K562 (cell line): ENCODE results near the gene LENEP. TPM values are rescaled to one million over a fixed set of nuclear protein-coding genes. Genes with fewer than 3 reads are reported as not detected.

Source experiments
- BRCA1 ChIP-seq, 2 experiments: fragments of 450-650 bp in 1 of 2; sonication (generic) in 1 of 2; formaldehyde crosslinking in 1 of 2; IDR thresholded peaks; 2 replicates each; pipeline versions ENCODE4 v1.5.0 to v1.6.1; 2017 to 2020; ENCODE audit warnings: mild to moderate bottlenecking in 1 of 2, missing genetic modification reagents in 1 of 2
- BRD9 ChIP-seq: fragments of 450-650 bp; IDR thresholded peaks from 2 replicates; pipeline ENCODE4 v1.6.1; 2018; ENCODE audit warnings: low read depth; ENCODE audit not compliant: partially characterized antibody
- CCAR2 ChIP-seq: fragments of 200-400 bp; formaldehyde crosslinking; IDR thresholded peaks from 2 replicates; pipeline ENCODE4 v1.6.1; 2017; ENCODE audit warnings: mild to moderate bottlenecking, low read depth, low read length
- CEBPG ChIP-seq, 3 experiments: fragments of 200-800 bp in 1 of 3; sonication (Bioruptor generic) in 1 of 3; sonication (generic) in 1 of 3; formaldehyde crosslinking in 1 of 3; IDR thresholded peaks in 2 of 3; conservative IDR thresholded peaks in 1 of 3; 2 replicates each; pipeline versions ENCODE4 v1.6.1 to v1.8.0; 2016 to 2022; ENCODE audit warnings: missing compliant biosample characterization in 2 of 3, missing genetic modification characterization in 2 of 3, mild to moderate bottlenecking in 1 of 3, missing genetic modification reagents in 1 of 3
- CXXC5 ChIP-seq: fragments of 250-450 bp; sonication (Bioruptor Pico); IDR thresholded peaks from 2 replicates; pipeline ENCODE4 v1.8.0; 2022; ENCODE audit warnings: inconsistent platforms, mild to moderate bottlenecking, moderate library complexity
- ELF4 ChIP-seq: fragments of 450-650 bp; formaldehyde crosslinking; IDR thresholded peaks from 2 replicates; pipeline ENCODE4 v1.4.0; 2022; ENCODE audit warnings: missing genetic modification characterization
- FOS ChIP-seq: IDR thresholded peaks from 3 replicates; pipeline ENCODE4 v1.6.1; 2011; ENCODE audit not compliant: insufficient read length; ENCODE audit errors: extremely low read depth
- GTF2B ChIP-seq: IDR thresholded peaks from 2 replicates; pipeline ENCODE4 v1.6.1; 2011; ENCODE audit not compliant: insufficient read length; ENCODE audit errors: extremely low read depth
- HBP1 ChIP-seq: fragments of 450-650 bp; formaldehyde crosslinking; IDR thresholded peaks from 2 replicates; pipeline ENCODE4 v1.4.0; 2022; ENCODE audit warnings: missing genetic modification characterization
- HEY1 ChIP-seq: fragments of 250-450 bp; sonication (Bioruptor Pico); IDR thresholded peaks from 2 replicates; pipeline ENCODE4 v1.5.0; 2020; ENCODE audit warnings: mild to moderate bottlenecking, moderate library complexity, borderline replicate concordance
- HMGN3 ChIP-seq: IDR thresholded peaks from 2 replicates; pipeline ENCODE4 v1.6.1; 2011; ENCODE audit warnings: borderline replicate concordance, low read depth, mild to moderate bottlenecking, mixed read lengths, low read length; ENCODE audit not compliant: insufficient read length; ENCODE audit errors: extremely low read depth
- ILK ChIP-seq: fragments of 450-650 bp; IDR thresholded peaks from 2 replicates; pipeline ENCODE4 v1.6.1; 2016; ENCODE audit warnings: missing genetic modification characterization, low read depth, mild to moderate bottlenecking, missing compliant biosample characterization, moderate library complexity, borderline replicate concordance
- IRF9 ChIP-seq: fragments of 450-650 bp; IDR thresholded peaks from 2 replicates; pipeline ENCODE4 v1.6.1; 2016; ENCODE audit warnings: missing biosample characterization, missing genetic modification characterization
- MAFF ChIP-seq: IDR thresholded peaks from 2 replicates; pipeline ENCODE4 v1.6.1; 2012; ENCODE audit warnings: low read length, improper control_type of control experiment
- MAFG ChIP-seq: fragments of 450-650 bp; conservative IDR thresholded peaks from 2 replicates; pipeline ENCODE4 v1.6.1; 2016; ENCODE audit warnings: missing genetic modification characterization, missing compliant biosample characterization
- PPARD ChIP-seq: fragments of 250-450 bp; sonication (Bioruptor Pico); IDR thresholded peaks from 2 replicates; pipeline ENCODE4 v1.8.0; 2022; ENCODE audit warnings: inconsistent platforms, mild to moderate bottlenecking, moderate library complexity
- PTBP1 ChIP-seq: fragments of 200-400 bp; formaldehyde crosslinking; IDR thresholded peaks from 2 replicates; pipeline ENCODE4 v1.6.1; 2017; ENCODE audit warnings: low read depth, low read length
- TARDBP ChIP-seq: fragments of 450-650 bp; IDR thresholded peaks from 2 replicates; pipeline ENCODE4 v1.6.1; 2016
- THAP7 ChIP-seq: fragments of 250-450 bp; sonication (Bioruptor Pico); IDR thresholded peaks from 2 replicates; pipeline ENCODE4 v1.5.0; 2021
- VEZF1 ChIP-seq: fragments of 200-800 bp; sonication (Bioruptor generic); IDR thresholded peaks from 2 replicates; pipeline ENCODE4 v1.6.1; 2017; ENCODE audit warnings: missing genetic modification characterization, missing compliant biosample characterization
- ZNF3 ChIP-seq: fragments of 250-450 bp; sonication (Bioruptor Pico); IDR thresholded peaks from 2 replicates; pipeline ENCODE4 v1.5.0; 2021; ENCODE audit warnings: mild to moderate bottlenecking, moderate library complexity
- ZNF384 ChIP-seq: IDR thresholded peaks from 2 replicates; pipeline ENCODE4 v1.6.1; 2012; ENCODE audit warnings: low read depth, low read length, improper control_type of control experiment
- ZSCAN32 ChIP-seq: fragments of 450-650 bp; formaldehyde crosslinking; IDR thresholded peaks from 2 replicates; pipeline ENCODE4 v1.4.0; 2020; ENCODE audit warnings: mild to moderate bottlenecking, moderate library complexity
- polyA plus RNA-seq, 8 experiments: library from polyadenylated mRNA; depleted of rRNA in 4 of 8; stranded (reverse) in 5 of 8; unstranded in 3 of 8; fragments of >200 nt; fragmentation: Nextera tagmentation in 2 of 8; fragmentation: Illumina TruSeq in 1 of 8; extraction: Ambion mirVana in 2 of 8; extraction: Trizol in 1 of 8; gene quantifications; 2 replicates each; pipeline versions ENCODE4 v1.2.1 to v1.2.3, GENCODE V29; 2011 to 2014; ENCODE audit warnings: inconsistent platforms in 1 of 8, missing spikeins in 1 of 8
- total RNA-seq, 7 experiments: library from RNA; depleted of rRNA in 6 of 7; stranded (reverse); fragments of >200 nt in 6 of 7; fragmentation: Illumina TruSeq in 2 of 7; extraction: Trizol in 2 of 7; gene quantifications; 2 replicates each; pipeline versions ENCODE4 v1.2.1 to v1.2.3, GENCODE V29; 2011 to 2021; ENCODE audit warnings: low replicate concordance in 1 of 7

Gene LENEP
- total and polyA plus RNA-seq, 9 of the 15 experiments (the other 6 are each of a cell fraction or from before 2014, with no cell fraction given): 0.23 to 0.87 (median 0.67) TPM; not detected in 5

- TF ChIP-seq ZNF3 (no peak), BRD9 (peak; percentile 85), ILK (tag) (no peak), CCAR2 (no peak), CXXC5 (CRISPR knock-in tag) (peak; percentile 7; the same call in 1 of the 2 replicates), ZSCAN32 (CRISPR knock-in tag) (no peak), GTF2B (peak; percentile 33), MAFG (no peak), IRF9 (tag) (no peak), TARDBP (no peak), PPARD (no peak), MAFF (no peak), HEY1 (CRISPR knock-in tag) (no peak), FOS (no peak), HBP1 (CRISPR knock-in tag) (no peak), ELF4 (no peak), PTBP1 (no peak), THAP7 (no peak), ZNF384 (no peak), VEZF1 (CRISPR knock-in tag) (peak; percentile 43; the same call in 1 of the 2 replicates), CEBPG (CRISPR knock-in tag; IDR thresholded peaks at IDR 0.05) (no peak), CEBPG (tag; conservative IDR thresholded peaks at IDR 0.05 in 1 of 2, IDR thresholded peaks at IDR 0.05 in 1 of 2) (no peak), BRCA1 (IDR thresholded peaks at IDR 0.05) (no peak), BRCA1 (CRISPR knock-in tag; IDR thresholded peaks at IDR 0.05) (no peak), HMGN3 (peak; percentile 26)
These were observed 5.6 kb downstream of the LENEP start (continued) for GRCh38 chr1:154998818-154999570.
